Left lobe of liver (tissue), 2 donors: Measurements from ENCODE around the gene MAP1LC3C. TPM values are rescaled to one million over a fixed set of nuclear protein-coding genes. Genes with fewer than 3 reads are reported as not detected.
"Not testable (repeated sequence)": the region's sequence is repeated elsewhere in the genome, so short reads cannot be mapped to it uniquely, and the experiment has no call there.

Source experiments
- ATAC-seq: fragments of 200-7000 bp; cut with Tn5 transposase; one replicate; pipeline ENCODE4 v1.9.1; 2020; ENCODE audit warnings: mild to moderate bottlenecking, moderate library complexity
- DNase-seq: peaks from one replicate; pipeline ENCODE4 v3.0.0-alpha.2; 2020; ENCODE audit warnings: low spot score
- total RNA-seq: library from RNA; stranded (reverse); gene quantifications from one replicate; pipeline ENCODE4 v1.2.1, GENCODE V29; 2021
- donor health status: DM: no; HTN: no; CAD: no; lungs with moderate emphysema.
- donor health status: DM: no; HTN: yes; CAD: no.

The MAP1LC3C gene
- total RNA-seq, 1 donor from 2014 or later: not detected

- DNase-seq (no peak), ATAC-seq (no peak)
Measured at GRCh38 chr1:241994171-241994570, 4.7 kb downstream of the MAP1LC3C start.

DNA sequence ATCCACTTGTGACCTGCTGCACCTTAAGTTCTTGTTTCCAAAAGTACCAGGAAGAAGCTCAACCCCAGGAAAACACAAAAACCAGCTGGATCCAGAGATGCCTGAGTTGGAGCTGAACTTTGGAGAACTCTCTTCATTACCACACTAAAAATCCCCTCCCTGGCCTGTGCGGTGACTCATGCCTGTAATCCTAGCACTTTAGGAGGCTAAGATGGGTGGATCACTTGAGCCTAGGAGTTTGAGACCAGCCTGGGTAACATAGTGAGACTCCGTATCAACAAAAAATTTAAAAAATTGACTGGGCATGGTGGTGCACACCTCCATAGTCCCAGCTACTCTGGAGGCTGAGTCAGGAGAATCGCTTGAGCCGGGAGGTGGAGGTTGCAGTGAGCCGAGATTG is 6.2 kb downstream of the MAP1LC3C start:
- ATAC-seq: no peak
- no peak for DNase-seq

DNA sequence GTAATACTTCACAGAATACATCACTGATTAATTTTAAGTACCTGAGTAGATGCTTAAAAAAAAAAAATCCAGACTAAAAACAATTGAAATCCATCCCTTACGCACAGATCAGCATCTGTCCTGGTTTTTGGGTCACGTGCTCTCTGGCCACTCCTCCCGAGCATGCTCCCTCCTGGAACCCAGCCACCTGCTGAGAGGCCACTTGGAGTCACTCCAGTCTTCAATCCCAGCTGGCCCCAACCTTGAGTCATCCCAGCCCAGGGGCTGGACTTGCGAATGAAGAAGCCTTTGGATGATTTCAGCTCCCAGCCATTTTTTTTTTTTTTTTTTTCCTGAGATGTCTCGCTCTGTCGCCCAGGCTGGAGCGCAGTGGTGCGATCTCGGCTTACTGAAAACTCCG is 8.9 kb downstream of the MAP1LC3C start:
- peak; percentile 48 for DNase-seq
- ATAC-seq: peak; percentile 53

DNA sequence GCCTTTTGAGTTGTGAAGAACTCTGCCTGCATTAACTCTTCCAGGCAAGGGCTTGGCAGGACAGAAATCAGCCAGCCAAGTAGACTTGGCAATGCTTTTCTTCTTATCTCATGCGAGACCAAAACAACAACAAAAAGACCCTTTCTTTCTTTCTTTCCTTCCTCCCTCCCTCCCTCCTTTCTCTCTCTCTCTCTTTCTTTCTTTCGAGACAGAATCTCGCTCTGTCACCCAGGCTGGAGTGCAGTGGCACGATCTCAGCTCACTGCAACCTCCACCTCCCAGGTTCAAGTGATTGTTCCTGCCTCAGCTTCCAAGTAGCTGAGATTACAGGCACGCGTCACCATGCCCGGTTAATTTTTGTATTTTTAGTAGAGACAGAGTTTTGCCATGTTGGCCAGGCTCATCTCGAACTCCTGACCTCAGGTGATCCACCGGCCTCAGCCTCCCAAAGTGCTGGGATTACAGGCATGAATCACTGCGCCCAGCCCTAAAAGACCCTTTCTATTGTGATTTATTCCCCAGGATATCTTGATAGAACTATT is 10.4 kb downstream of the MAP1LC3C start:
- DNase-seq, ATAC-seq: not testable (repeated sequence)

GRCh38 chr1:241985787-241986186 is 13.1 kb downstream of the MAP1LC3C start:
- peak; percentile 81 for ATAC-seq
- DNase-seq: peak; percentile 46

DNA sequence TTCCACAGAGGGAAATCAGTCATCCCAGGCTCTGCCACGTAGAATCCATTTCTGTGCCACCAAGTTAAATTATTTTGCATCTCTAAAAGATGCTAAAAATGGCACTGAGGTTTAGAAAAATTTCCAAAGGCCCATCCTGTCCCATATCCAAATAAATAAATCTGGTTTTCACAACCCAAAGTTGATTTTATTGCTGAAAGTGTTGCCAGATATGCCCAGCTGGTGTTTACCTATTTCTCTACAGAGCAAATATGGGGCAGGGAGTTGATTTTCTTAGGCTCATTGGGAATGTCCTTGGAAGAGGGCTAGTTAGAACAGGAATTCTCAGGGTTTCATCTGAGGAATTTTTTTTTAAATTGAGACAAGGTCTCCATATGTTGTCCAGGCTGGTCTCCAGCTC is 19.0 kb downstream of the MAP1LC3C start:
- no peak for ATAC-seq
- no peak for DNase-seq

DNA sequence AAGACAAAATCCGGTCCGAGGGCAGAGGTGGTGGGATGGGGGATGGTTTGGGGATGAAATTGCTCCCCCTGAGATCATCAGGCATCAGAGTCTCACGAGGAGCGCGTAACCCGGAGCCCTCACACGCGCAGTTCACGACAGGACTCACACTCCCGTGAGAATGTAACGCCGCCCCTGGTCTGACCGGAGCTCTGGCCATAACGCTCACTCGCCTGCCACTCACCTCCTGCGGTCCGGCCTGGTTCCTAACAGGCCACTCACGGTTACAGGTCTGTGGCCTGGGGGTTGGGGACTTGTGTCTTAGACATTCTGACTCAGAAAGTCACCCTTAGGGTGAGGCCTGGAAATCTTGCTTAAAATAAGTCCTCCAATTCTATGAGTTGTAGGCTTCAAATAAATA is 19.8 kb downstream of the MAP1LC3C start:
- no peak for ATAC-seq
- no peak for DNase-seq

DNA sequence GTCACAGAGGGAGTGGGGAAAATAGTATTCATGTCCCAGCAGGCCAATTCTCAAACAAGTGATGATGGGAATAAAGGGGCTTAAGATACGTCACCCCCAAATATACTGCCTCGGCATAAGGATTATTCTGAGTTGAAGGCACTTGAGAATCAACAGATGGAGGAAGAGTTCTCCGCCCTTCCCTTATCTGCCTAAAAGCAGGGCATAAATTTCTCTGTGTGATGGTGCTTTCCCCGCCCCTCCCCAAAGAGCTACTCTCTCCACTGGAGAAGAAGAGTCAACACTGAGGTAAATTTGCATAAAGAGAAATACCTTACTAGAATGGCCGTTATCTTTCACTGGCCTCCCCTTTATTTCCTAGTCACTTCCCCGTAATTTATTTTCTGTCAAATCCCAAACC is 22.7 kb downstream of the MAP1LC3C start:
- no peak for DNase-seq

DNA sequence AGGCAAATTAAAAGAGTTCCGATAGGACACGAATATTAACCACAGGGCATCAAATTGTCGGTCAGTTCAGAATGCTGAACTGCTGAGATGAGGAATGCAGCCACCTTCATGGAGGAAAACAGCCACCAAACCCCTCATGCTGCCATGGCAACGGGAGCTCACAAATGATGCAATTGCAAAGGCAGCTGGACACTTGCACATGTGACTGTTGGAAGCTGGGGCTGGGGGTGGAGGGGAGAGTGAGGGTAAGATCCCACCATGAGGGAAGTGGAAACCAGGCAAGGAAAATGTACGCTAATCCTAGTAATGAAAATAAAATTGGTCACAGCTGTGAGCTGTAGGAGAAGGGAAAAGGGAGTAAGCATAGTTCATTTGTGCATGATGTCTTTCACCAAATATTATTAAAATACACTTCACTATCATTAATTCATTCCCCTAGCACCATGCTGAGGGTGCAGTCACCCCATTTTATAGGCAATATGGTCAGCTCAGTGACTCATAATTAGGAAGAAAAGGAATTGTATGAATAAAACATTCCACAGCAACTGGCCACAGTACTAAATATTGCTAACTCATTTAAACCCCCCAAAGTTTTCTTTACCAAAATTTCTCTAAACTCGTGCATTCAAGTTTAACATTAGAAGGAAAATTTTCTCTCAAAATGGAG is 26.1 kb downstream of the MAP1LC3C start:
- DNase-seq (no peak), ATAC-seq (no peak)

More for the DNA sequence above, 22.7 kb downstream of the MAP1LC3C start:
- no peak for ATAC-seq

GRCh38 chr1:241968611-241969010 is 30.3 kb downstream of the MAP1LC3C start:
- DNase-seq (no peak), ATAC-seq (no peak)

GRCh38 chr1:241964550-241965282 is 34.2 kb downstream of the MAP1LC3C start:
- peak; percentile 36 for ATAC-seq
- no peak for DNase-seq

DNA sequence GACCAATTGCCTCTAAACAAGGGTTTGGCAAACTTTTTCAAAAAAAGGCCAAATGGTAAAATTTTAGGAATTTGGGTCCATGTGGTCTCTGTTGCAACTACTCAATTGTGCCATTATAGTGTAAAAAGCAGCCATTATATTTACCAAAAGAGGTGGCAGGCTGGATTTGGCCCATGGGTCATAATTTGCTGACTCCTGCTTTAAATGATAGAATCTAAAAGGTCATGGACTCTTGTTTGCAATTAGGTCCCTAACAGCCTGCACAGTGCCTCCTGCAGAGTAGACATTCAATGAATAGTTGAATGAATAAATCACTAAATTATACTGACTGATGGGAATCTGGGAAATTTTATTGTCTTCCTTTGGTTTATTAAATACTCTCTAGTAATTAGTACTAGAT is 35.2 kb downstream of the MAP1LC3C start:
- no peak for ATAC-seq

GRCh38 chr1:241962153-241962552 is 36.7 kb downstream of the MAP1LC3C start:
- DNase-seq: no peak
- no peak for ATAC-seq

More for the DNA sequence above, 35.2 kb downstream of the MAP1LC3C start:
- no peak for DNase-seq

GRCh38 chr1:241957692-241958494 is 41.0 kb downstream of the MAP1LC3C start, which contains the start of gene BECN2:
BECN2 (plus strand) TSS chr1:241957767; CDS start chr1:241957767, 0 bp downstream.
- DNase-seq (no peak), ATAC-seq (no peak)

- ATAC-seq: no peak
- no peak for DNase-seq
Measured at GRCh38 chr1:241950390-241950789, 48.5 kb downstream of the MAP1LC3C start.

GRCh38 chr1:241947354-241947753 is 51.5 kb downstream of the MAP1LC3C start:
- ATAC-seq (no peak), DNase-seq (no peak)

Other genes starting within 250 kb of the MAP1LC3C start
- 0.33 TPM for gene EXO1, start 150.9 kb downstream of the MAP1LC3C start, total RNA-seq
- not detected for gene BECN2, start 41.3 kb downstream of the MAP1LC3C start, total RNA-seq